Measurements from ENCODE around the gene DYNLT2B. TPM values are rescaled to one million over a fixed set of nuclear protein-coding genes. Genes with fewer than 3 reads are reported as not detected.
"Not testable (repeated sequence)": the region's sequence is repeated elsewhere in the genome, so short reads cannot be mapped to it uniquely, and the experiment has no call there.

DYNLT2B gene
- total RNA-seq, 1 donor from 2014 or later: 28.2 TPM

GRCh38 chr3:196355668-196356067 is 37.6 kb upstream of the DYNLT2B start:
- DNase-seq (ENCODE audit: low read depth): no peak
- peaks cover 1% of the 10 kb centered on the region for H3K36me3 ChIP-seq (ENCODE audit: control insufficient read depth, insufficient read depth, low read length)
- H3K4me3 ChIP-seq (ENCODE audit: low read depth, low read length): no peak overlapping the region
- TF ChIP-seq, protein P1, sequence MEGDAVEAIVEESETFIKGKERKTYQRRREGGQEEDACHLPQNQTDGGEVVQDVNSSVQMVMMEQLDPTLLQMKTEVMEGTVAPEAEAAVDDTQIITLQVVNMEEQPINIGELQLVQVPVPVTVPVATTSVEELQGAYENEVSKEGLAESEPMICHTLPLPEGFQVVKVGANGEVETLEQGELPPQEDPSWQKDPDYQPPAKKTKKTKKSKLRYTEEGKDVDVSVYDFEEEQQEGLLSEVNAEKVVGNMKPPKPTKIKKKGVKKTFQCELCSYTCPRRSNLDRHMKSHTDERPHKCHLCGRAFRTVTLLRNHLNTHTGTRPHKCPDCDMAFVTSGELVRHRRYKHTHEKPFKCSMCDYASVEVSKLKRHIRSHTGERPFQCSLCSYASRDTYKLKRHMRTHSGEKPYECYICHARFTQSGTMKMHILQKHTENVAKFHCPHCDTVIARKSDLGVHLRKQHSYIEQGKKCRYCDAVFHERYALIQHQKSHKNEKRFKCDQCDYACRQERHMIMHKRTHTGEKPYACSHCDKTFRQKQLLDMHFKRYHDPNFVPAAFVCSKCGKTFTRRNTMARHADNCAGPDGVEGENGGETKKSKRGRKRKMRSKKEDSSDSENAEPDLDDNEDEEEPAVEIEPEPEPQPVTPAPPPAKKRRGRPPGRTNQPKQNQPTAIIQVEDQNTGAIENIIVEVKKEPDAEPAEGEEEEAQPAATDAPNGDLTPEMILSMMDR (IDR thresholded peaks at IDR 0.05; ENCODE audit: insufficient read depth, low read length, poor library complexity, severe bottlenecking): no peak
- H3K27me3 ChIP-seq (ENCODE audit: control insufficient read depth, insufficient read depth, low read length): no peaks in the 10 kb centered on the region

GRCh38 chr3:196354132-196354531 is 36.1 kb upstream of the DYNLT2B start:
- no peak overlapping the region for H3K4me3 ChIP-seq (ENCODE audit: low read depth, low read length)
- TF ChIP-seq, protein P1 (IDR thresholded peaks at IDR 0.05; ENCODE audit: insufficient read depth, low read length, poor library complexity, severe bottlenecking): no peak
- DNase-seq (ENCODE audit: low read depth): no peak
- H3K27me3 ChIP-seq (ENCODE audit: control insufficient read depth, insufficient read depth, low read length): no peaks in the 10 kb centered on the region
- H3K36me3 ChIP-seq (ENCODE audit: control insufficient read depth, insufficient read depth, low read length): peaks cover 1% of the 10 kb centered on the region

GRCh38 chr3:196351541-196351940 is 33.5 kb upstream of the DYNLT2B start:
- TF ChIP-seq, protein P1 (IDR thresholded peaks at IDR 0.05; ENCODE audit: insufficient read depth, low read length, poor library complexity, severe bottlenecking): no peak

DNA sequence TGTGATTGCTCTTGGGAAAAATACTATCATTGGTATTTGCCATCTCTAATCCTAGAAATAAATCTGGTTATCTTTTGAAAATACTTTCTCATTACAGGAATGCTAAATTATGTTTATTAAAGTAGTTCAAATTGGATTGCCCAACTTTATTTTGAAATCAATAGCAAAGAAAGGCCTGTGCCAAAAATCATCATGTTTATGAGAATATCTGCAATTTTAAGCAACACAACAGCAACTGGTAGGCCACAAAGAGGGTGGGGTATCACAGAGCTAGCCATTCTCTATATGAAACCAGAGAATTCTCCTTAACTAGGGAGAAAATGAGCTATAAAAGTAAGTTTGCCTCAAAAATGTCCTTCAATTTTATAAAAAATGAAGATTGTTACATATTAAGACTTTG is 32.0 kb upstream of the DYNLT2B start:
- DNase-seq (ENCODE audit: low read depth): no peak
- no peak overlapping the region for H3K4me3 ChIP-seq (ENCODE audit: low read depth, low read length)
- H3K36me3 ChIP-seq (ENCODE audit: control insufficient read depth, insufficient read depth, low read length): no peaks in the 10 kb centered on the region
- TF ChIP-seq, protein P1 (IDR thresholded peaks at IDR 0.05; ENCODE audit: insufficient read depth, low read length, poor library complexity, severe bottlenecking): no peak
- no peaks in the 10 kb centered on the region for H3K27me3 ChIP-seq (ENCODE audit: control insufficient read depth, insufficient read depth, low read length)

More at GRCh38 chr3:196351541-196351940, 33.5 kb upstream of the DYNLT2B start:
- Histone ChIP-seq H3K36me3 (ENCODE audit: control insufficient read depth, insufficient read depth, low read length) (peaks cover 1% of the 10 kb centered on the region), H3K27me3 (ENCODE audit: control insufficient read depth, insufficient read depth, low read length) (no peaks in the 10 kb centered on the region), H3K4me3 (ENCODE audit: low read depth, low read length) (no peak overlapping the region)
- DNase-seq (ENCODE audit: low read depth): no peak

GRCh38 chr3:196348698-196349097 is 30.7 kb upstream of the DYNLT2B start:
- Histone ChIP-seq H3K4me3 (ENCODE audit: low read depth, low read length) (no peak overlapping the region), H3K36me3 (ENCODE audit: control insufficient read depth, insufficient read depth, low read length) (no peaks in the 10 kb centered on the region), H3K27me3 (ENCODE audit: control insufficient read depth, insufficient read depth, low read length) (no peaks in the 10 kb centered on the region)
- TF ChIP-seq, protein P1 (IDR thresholded peaks at IDR 0.05; ENCODE audit: insufficient read depth, low read length, poor library complexity, severe bottlenecking): no peak
- no peak for DNase-seq (ENCODE audit: low read depth)

- Histone ChIP-seq H3K36me3 (ENCODE audit: control insufficient read depth, insufficient read depth, low read length) (no peaks in the 10 kb centered on the region), H3K4me3 (ENCODE audit: low read depth, low read length) (no peak overlapping the region), H3K27me3 (ENCODE audit: control insufficient read depth, insufficient read depth, low read length) (no peaks in the 10 kb centered on the region)
- TF ChIP-seq, protein P1 (IDR thresholded peaks at IDR 0.05; ENCODE audit: insufficient read depth, low read length, poor library complexity, severe bottlenecking): no peak
- DNase-seq (ENCODE audit: low read depth): no peak
Observed at GRCh38 chr3:196344663-196345062, 26.6 kb upstream of the DYNLT2B start.

DNA sequence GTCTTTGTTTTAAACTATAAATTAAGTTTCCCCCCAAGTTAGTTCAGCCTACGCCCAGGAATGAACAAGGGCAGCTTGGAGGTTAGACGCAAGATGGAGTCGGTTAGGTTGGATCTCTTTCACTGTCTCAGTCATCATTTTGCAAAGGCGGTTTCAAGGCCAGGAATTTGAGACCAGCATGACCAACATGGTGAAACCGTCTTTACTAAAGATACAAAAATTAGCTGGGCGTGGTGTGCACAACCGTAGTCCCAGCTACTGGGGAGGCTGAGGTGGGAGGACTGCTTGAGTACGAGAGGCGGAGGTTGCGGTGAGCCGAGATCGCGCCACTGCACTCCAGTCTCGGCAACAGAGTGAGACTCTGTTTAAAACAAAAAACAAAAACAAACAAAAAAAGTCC is 25.9 kb upstream of the DYNLT2B start:
- H3K27me3 ChIP-seq (ENCODE audit: control insufficient read depth, insufficient read depth, low read length); DNase-seq (ENCODE audit: low read depth); H3K4me3 ChIP-seq (ENCODE audit: low read depth, low read length): not testable (repeated sequence)

More for the DNA sequence above, 25.9 kb upstream of the DYNLT2B start:
- H3K36me3 ChIP-seq (ENCODE audit: control insufficient read depth, insufficient read depth, low read length): not testable (repeated sequence)

Data from kidney epithelial cell (primary cell).